Right lobe of liver (tissue), 4 donors: Measurements from ENCODE around the gene DPYD.

Source experiments
- CTCF ChIP-seq, 4 donors: fragments of 200-600 bp in 3 of 4; fragments of 450-650 bp in 1 of 4; IDR thresholded peaks; one replicate each; pipeline versions ENCODE4 v1.5.1 to v1.8.0; 2016 to 2022; ENCODE audit warnings: antibody characterized with exemption in 4 of 4, mild to moderate bottlenecking in 2 of 4
- POLR2A ChIP-seq: fragments of 450-650 bp; IDR thresholded peaks from one replicate; pipeline ENCODE4 v1.6.1; 2017; ENCODE audit warnings: antibody characterized with exemption, mild to moderate bottlenecking
- donor health status: DM: no; HTN: no; CAD: no.
- donor health status: DM: no; HTN: no; CAD: no.
- donor health status: DM: no; HTN: yes; CAD: no.

GRCh38 chr1:97506368-97506767 is 414.5 kb downstream of the DPYD start:
- TF ChIP-seq CTCF (IDR thresholded peaks at IDR 0.05) (no peak), POLR2A (no peak)
